Measurements from ENCODE around the gene IMMP2L. TPM values are rescaled to one million over a fixed set of nuclear protein-coding genes. Genes with fewer than 3 reads are reported as not detected.
A peak's percentile ranks its signal among the peaks of the same experiment; 100 is the strongest.

Gene IMMP2L
- total RNA-seq, 4 donors from 2014 or later = 13.5 to 23.7 (median 18.3) TPM

GRCh38 chr7:110831419-110831818 lies 730.9 kb downstream of the IMMP2L start:
- H3K9me3 ChIP-seq = no peaks in the 10 kb centered on the region
- 24 to 27% methylated on average over 3 of the region's 3 CpGs for WGBS, 2 donors
- H3K36me3 ChIP-seq = no peaks in the 10 kb centered on the region
- no peak overlapping the region for H3K4me3 ChIP-seq
- no peaks in the 10 kb centered on the region for H3K27me3 ChIP-seq
- no peak overlapping the region for H3K27ac ChIP-seq
- no peak for TF ChIP-seq EP300 (IDR thresholded peaks at IDR 0.05)
- TF ChIP-seq POLR2A (IDR thresholded peaks at IDR 0.05) = no peak
- no peak for TF ChIP-seq CTCF (IDR thresholded peaks at IDR 0.05)
- no peak for DNase-seq (ENCODE audit: low spot score in 2 of 2)
- H3K4me1 ChIP-seq = peaks cover 0 to 34% (median 8%) of the 10 kb centered on the region in 4 donors

- no peak for DNase-seq (ENCODE audit: low spot score in 2 of 2)
- Histone ChIP-seq H3K36me3 (no peaks in the 10 kb centered on the region), H3K27me3 (no peaks in the 10 kb centered on the region), H3K4me1 (peaks cover 0 to 34% (median 8%) of the 10 kb centered on the region in 4 donors), H3K9me3 (no peaks in the 10 kb centered on the region), H3K27ac (peak overlapping the region in 2 of 4 donors; percentile 29 to 40), H3K4me3 (no peak overlapping the region)
- TF ChIP-seq POLR2A (IDR thresholded peaks at IDR 0.05) (no peak), EP300 (IDR thresholded peaks at IDR 0.05) (no peak), CTCF (IDR thresholded peaks at IDR 0.05) (no peak)
- WGBS, 2 donors = 38 to 55% methylated on average over 5 of the region's 5 CpGs
These were observed 731.5 kb downstream of the IMMP2L start for GRCh38 chr7:110830778-110831177.

GRCh38 chr7:110827936-110828335 lies 734.4 kb downstream of the IMMP2L start:
- no peak for DNase-seq (ENCODE audit: low spot score in 2 of 2)
- Histone ChIP-seq H3K9me3 (no peaks in the 10 kb centered on the region), H3K27me3 (no peaks in the 10 kb centered on the region), H3K36me3 (no peaks in the 10 kb centered on the region), H3K4me3 (no peak overlapping the region), H3K27ac (peak overlapping the region in 1 of 4 donors; percentile 25), H3K4me1 (peaks cover 0 to 34% (median 8%) of the 10 kb centered on the region in 4 donors)
- 38 to 58% methylated on average over 2 of the region's 2 CpGs for WGBS, 2 donors
- no peak for TF ChIP-seq POLR2A (IDR thresholded peaks at IDR 0.05)
- no peak for TF ChIP-seq CTCF (IDR thresholded peaks at IDR 0.05)
- TF ChIP-seq EP300 (IDR thresholded peaks at IDR 0.05) = no peak

GRCh38 chr7:110827287-110827855 lies 734.9 kb downstream of the IMMP2L start:
- Histone ChIP-seq H3K27ac (peak overlapping the region in 1 of 4 donors; percentile 25), H3K27me3 (no peaks in the 10 kb centered on the region), H3K4me3 (no peak overlapping the region), H3K36me3 (no peaks in the 10 kb centered on the region), H3K9me3 (no peaks in the 10 kb centered on the region), H3K4me1 (peaks cover 0 to 34% (median 8%) of the 10 kb centered on the region in 4 donors)
- TF ChIP-seq EP300 (IDR thresholded peaks at IDR 0.05) = no peak
- no peak for TF ChIP-seq CTCF (IDR thresholded peaks at IDR 0.05)
- no peak for TF ChIP-seq POLR2A (IDR thresholded peaks at IDR 0.05)
- DNase-seq (ENCODE audit: low spot score in 2 of 2) = no peak
- WGBS, 2 donors = 48 to 50% methylated on average over 1 of the region's 1 CpG

GRCh38 chr7:110813986-110814385 lies 748.3 kb downstream of the IMMP2L start:
- H3K4me1 ChIP-seq = no peaks in the 10 kb centered on the region
- H3K27me3 ChIP-seq = no peaks in the 10 kb centered on the region
- H3K27ac ChIP-seq = no peak overlapping the region
- H3K36me3 ChIP-seq = no peaks in the 10 kb centered on the region
- TF ChIP-seq EP300 (IDR thresholded peaks at IDR 0.05) = no peak
- TF ChIP-seq CTCF (IDR thresholded peaks at IDR 0.05) = no peak
- no peak for TF ChIP-seq POLR2A (IDR thresholded peaks at IDR 0.05)
- no peaks in the 10 kb centered on the region for H3K9me3 ChIP-seq
- 63 to 64% methylated on average over 2 of the region's 2 CpGs for WGBS, 2 donors
- no peak overlapping the region for H3K4me3 ChIP-seq
- DNase-seq (ENCODE audit: low spot score in 2 of 2) = no peak
